Endothelial cell of hepatic sinusoid (primary cell): ENCODE data around the gene CYP1A2.

Experiments used
- in situ Hi-C: cut with HindIII; loops from 2 replicates; pipeline ENCODE4 v1.10.0; 2017; ENCODE audit warnings: low sequenced_read_pairs

Gene CYP1A2

DNA sequence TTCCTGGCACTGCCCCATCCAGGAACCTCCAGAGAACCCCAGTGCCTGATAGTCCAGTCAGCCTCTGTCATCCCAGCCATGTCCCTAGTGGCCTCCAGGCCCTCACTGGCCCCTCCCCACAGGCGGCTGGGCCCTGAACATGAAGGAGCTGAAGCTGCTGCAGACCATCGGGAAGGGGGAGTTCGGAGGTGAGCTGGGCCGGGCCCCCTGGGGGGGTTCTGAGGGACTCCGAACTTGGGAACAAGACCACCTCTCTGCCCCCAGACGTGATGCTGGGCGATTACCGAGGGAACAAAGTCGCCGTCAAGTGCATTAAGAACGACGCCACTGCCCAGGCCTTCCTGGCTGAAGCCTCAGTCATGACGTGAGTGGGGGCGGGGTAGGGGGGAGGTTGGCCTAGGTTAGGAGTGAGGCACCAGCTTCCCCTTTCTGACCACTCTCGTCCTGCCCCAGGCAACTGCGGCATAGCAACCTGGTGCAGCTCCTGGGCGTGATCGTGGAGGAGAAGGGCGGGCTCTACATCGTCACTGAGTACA lies 52.0 kb downstream of the CYP1A2 start:
- in situ Hi-C loops: no loop called here

DNA sequence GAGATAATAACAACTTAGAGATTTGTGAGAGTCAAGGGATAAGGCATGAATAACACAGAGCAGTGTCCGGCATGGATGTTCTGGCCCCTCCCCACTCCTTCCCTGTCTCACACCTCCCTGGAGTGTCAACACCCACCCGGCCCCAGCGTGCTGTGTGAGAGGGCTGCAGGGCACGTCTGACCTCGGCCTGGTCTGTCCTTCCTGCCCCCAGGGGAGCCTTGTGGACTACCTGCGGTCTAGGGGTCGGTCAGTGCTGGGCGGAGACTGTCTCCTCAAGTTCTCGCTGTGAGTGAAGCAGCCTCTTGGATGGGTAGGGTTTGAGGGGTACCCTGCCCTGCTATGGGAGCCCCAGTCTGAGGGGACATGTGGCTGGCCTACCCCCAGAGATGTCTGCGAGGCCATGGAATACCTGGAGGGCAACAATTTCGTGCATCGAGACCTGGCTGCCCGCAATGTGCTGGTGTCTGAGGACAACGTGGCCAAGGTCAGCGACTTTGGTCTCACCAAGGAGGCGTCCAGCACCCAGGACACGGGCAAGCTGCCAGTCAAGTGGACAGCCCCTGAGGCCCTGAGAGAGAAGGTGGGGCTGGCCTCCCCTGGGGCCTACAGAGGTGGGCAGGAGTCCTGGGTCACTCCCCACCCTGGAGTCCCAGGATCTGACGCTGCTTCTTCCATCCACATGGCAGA lies 52.8 kb downstream of the CYP1A2 start:
- in situ Hi-C loops: no loop called here

DNA sequence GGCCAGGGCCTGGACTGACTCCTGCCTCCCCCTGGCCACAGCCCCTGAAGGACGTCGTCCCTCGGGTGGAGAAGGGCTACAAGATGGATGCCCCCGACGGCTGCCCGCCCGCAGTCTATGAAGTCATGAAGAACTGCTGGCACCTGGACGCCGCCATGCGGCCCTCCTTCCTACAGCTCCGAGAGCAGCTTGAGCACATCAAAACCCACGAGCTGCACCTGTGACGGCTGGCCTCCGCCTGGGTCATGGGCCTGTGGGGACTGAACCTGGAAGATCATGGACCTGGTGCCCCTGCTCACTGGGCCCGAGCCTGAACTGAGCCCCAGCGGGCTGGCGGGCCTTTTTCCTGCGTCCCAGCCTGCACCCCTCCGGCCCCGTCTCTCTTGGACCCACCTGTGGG lies 53.6 kb downstream of the CYP1A2 start:
- in situ Hi-C loops: no loop called here

DNA sequence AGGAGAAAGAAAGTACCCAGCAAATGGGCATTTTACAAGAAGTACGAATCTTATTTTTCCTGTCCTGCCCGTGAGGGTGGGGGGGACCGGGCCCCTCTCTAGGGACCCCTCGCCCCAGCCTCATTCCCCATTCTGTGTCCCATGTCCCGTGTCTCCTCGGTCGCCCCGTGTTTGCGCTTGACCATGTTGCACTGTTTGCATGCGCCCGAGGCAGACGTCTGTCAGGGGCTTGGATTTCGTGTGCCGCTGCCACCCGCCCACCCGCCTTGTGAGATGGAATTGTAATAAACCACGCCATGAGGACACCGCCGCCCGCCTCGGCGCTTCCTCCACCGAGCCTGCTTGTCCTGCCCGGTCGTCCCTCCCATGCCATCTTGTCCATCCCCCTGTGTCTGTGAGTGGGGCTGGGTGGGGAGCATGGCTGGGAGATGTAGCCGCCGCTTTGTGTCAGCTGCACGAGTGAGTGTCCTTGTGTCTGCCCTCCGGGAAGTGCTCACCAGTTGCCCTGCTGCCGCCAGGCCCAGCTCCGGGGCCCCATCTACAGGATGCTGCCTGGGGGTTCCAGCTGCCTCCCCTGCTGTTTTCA lies 54.3 kb downstream of the CYP1A2 start:
- in situ Hi-C loops: no loop called here

DNA sequence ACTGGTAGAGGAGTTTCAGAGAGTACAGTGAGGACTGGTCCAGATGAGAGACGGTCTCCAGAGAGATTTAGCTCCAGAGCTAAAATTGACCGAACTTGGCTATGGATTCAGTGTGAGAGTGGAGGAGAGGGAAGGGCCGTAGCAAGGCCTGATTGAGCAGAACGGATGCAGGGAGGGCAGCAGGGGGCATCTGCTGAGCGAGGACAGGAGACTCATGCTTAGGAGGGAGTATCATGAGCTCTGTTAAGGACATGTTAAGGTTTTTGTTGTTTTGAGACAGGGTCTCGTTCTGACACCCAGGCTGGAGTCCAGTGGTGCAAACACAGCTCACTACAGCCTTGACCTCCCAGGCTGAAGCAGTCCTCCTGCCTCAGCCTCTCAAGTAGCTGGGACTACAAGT lies 56.3 kb downstream of the CYP1A2 start:
- in situ Hi-C loops: no loop called here
